ENCODE measurements around the gene AGPAT3.

GRCh38 chr21:43951911-43952703 lies 87.1 kb downstream of the AGPAT3 start:
- TF ChIP-seq CTCF (IDR thresholded peaks at IDR 0.05) = no peak
- TF ChIP-seq POLR2A (IDR thresholded peaks at IDR 0.05) = no peak
